Naive thymus-derived CD8-positive, alpha-beta T cell (primary cell): ENCODE data around the gene HMMR. TPM values are rescaled to one million over a fixed set of nuclear protein-coding genes. Genes with fewer than 3 reads are reported as not detected.

Experiments used
- polyA plus RNA-seq, 3 donors: library from polyadenylated mRNA; unstranded; fragments of 300-500 nt; fragmentation: Illumina TruSeq; gene quantifications; one replicate each; pipeline ENCODE4 v1.2.3, GENCODE V29; 2021
- total RNA-seq, 8 experiments: library from RNA in 2 of 8; stranded (reverse) in 2 of 8; gene quantifications; one replicate each; pipeline ENCODE4 v1.2.3 and lab custom pipeline; 2021 to 2026

Gene HMMR
- total and polyA plus RNA-seq, 5 experiments from 2014 or later, result 0.28 to 0.47 (median 0.42) TPM; not detected in 2

Other genes starting within 250 kb of the HMMR start
- 100 to 1,000 TPM; 139 to 146 TPM for gene CCNG1, start 23.0 kb upstream of the HMMR start, total RNA-seq
- 100 to 1,000 TPM; 129 to 167 (median 135) TPM for gene CCNG1, start 23.0 kb upstream of the HMMR start, polyA plus RNA-seq
- gene NUDCD2, start 530 bp upstream of the HMMR start, total RNA-seq, result 10 to 100 TPM; 27.4 to 27.8 TPM
- gene NUDCD2, start 530 bp upstream of the HMMR start, polyA plus RNA-seq, result 10 to 100 TPM; 46.7 to 54.0 (median 53.2) TPM
- 100 to 1,000 TPM; 145 to 147 TPM for gene MAT2B, start 45.0 kb downstream of the HMMR start, total RNA-seq
- 100 to 1,000 TPM; 260 to 287 (median 260) TPM for gene MAT2B, start 45.0 kb downstream of the HMMR start, polyA plus RNA-seq